ENCODE results near the gene GBX1.

GRCh38 chr7:151157645-151158329, 9.7 kb downstream of the GBX1 start:
- TF ChIP-seq CTCF (conservative IDR thresholded peaks at IDR 0.05) (no peak), ZFX (IDR thresholded peaks at IDR 0.05) (no peak)
